Measurements from ENCODE around the gene THBS2. TPM values are rescaled to one million over a fixed set of nuclear protein-coding genes. Genes with fewer than 3 reads are reported as not detected.
A peak's percentile ranks its signal among the peaks of the same experiment; 100 is the strongest.
"Not testable (repeated sequence)": the region's sequence is repeated elsewhere in the genome, so short reads cannot be mapped to it uniquely, and the experiment has no call there.

THBS2 gene
- 0.40 and 4.2 TPM in 2 replicates for total RNA-seq (ENCODE audit: low replicate concordance)
- long read RNA-seq: 0 reads

DNA sequence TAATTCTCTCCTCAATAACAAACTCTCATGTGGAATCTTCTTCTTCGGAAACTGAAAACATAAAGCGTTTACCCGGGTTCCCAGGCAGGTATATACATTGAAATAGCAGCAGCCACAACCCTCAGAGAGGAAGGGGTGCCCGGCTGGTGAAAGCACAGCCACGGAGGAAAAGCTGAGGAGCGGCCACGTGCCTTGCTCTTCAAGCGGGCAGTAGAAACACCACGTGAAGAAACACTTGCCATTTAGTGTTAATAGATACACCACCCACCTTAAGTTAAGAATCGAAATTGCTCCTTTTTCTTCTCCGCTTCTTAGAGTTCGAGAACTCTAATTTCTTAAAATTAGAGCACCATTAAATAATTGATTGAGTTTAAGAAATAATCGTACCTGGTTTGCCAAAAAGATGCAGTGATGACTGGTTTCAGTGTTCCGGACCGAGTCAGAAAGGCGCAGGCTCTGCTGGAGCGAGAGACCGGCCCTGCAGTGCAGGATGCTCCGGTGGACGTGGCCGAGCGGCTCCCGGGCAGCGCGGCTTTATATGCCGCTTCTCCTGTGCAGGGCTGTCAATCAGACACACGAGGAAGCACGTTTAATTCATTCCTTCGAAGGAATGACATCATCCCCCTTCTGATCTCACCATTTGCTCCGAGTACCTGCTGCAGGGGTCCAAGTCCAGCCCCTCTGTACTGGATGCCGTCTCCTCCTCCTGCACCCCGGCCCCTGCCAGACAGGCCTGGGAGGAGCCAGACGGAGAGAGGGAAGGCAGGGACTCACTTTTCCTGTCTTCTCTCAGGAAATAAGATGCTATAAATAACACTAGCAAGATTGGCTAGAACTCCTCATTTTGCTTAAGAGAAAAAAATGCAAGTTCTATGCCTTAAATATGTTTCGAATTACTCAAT is at the start of gene THBS2:
Gene THBS2 (minus strand): TSS at position 510 of the 902 bp plus-strand sequence. CDS start 3,062 bp downstream, outside the sequence.
- Mint-ChIP-seq H3K36me3 (no peaks in the 10 kb centered on the region), H3K27ac (no peak within 1 kb of the TSS), H3K4me3 (peak within 1 kb of the TSS; percentile 84), H3K9me3 (peaks cover 9% of the 10 kb centered on the region), H3K27me3 (peaks cover 83% of the 10 kb centered on the region), H3K4me1 (ENCODE audit: unreplicated experiment) (peaks cover 24% of the 10 kb centered on the region)
- DNase-seq (ENCODE audit: extremely low spot score, unreplicated experiment): no peak
- TF ChIP-seq, protein P1, sequence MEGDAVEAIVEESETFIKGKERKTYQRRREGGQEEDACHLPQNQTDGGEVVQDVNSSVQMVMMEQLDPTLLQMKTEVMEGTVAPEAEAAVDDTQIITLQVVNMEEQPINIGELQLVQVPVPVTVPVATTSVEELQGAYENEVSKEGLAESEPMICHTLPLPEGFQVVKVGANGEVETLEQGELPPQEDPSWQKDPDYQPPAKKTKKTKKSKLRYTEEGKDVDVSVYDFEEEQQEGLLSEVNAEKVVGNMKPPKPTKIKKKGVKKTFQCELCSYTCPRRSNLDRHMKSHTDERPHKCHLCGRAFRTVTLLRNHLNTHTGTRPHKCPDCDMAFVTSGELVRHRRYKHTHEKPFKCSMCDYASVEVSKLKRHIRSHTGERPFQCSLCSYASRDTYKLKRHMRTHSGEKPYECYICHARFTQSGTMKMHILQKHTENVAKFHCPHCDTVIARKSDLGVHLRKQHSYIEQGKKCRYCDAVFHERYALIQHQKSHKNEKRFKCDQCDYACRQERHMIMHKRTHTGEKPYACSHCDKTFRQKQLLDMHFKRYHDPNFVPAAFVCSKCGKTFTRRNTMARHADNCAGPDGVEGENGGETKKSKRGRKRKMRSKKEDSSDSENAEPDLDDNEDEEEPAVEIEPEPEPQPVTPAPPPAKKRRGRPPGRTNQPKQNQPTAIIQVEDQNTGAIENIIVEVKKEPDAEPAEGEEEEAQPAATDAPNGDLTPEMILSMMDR (conservative IDR thresholded peaks at IDR 0.05): no peak

DNA sequence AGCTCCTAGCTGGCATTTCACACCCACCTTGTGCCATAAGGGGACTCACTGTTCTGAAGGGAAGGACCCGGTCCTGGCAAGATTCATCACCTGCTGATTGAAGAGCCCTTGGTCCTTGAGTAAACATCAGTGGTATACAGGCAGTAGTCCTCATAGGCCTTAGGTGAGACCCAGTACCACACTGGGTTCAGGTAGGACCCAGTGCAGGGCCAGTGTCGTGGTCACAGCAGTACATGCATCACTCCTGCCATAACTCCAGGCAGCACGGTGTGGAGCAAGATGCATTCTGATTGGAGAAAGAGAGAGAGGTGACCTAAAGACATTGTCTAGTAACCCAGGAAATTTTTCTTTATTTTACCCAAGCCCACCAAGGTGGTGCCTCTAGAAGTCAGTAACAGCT is 49.1 kb upstream of the THBS2 start:
- no peaks in the 10 kb centered on the region for H3K27me3 Mint-ChIP-seq
- H3K9me3 Mint-ChIP-seq: no peaks in the 10 kb centered on the region
- H3K4me1 Mint-ChIP-seq (ENCODE audit: unreplicated experiment): no peaks in the 10 kb centered on the region
- H3K4me3 Mint-ChIP-seq: no peak overlapping the region
- H3K36me3 Mint-ChIP-seq: no peaks in the 10 kb centered on the region
- no peak overlapping the region for H3K27ac Mint-ChIP-seq
- no peak for DNase-seq (ENCODE audit: extremely low spot score, unreplicated experiment)
- TF ChIP-seq, protein P1 (conservative IDR thresholded peaks at IDR 0.05): no peak

DNA sequence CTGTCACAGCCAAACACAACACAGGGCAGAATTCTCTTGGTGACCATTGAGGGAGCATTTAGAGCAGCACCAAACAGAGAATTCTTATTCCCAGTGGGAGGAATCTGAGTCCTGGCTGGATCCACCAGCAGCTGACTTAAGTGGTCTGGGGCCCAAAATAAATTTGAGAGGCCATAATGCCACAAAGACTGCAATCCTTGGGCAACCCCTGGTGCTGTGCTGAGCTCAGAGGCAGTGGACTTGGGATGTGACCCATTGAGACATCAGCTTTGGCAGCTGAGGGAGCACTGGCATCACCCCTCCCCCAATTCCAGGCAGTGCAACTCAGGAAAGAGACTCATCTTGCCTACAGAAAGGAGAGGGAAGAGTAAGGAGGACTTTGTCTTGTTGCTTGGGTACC is 48.6 kb upstream of the THBS2 start:
- no peaks in the 10 kb centered on the region for H3K27me3 Mint-ChIP-seq

DNA sequence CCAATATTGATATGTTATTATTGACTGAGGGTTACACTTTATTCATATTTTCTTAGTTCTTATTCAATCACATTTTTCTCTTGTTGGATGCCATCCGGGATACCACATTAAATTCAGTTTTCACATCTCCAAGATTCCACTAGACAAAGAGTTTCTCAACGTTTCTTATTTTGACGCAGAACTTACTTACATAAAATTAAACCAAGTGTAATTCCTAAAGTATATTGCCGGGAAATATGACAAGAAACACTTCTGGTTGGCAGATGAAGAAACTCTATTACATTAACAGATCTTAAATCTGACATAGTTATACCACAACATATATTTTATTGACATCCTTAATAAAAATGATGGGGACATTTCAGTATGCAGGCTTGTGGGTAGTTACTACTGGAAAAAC is 47.3 kb upstream of the THBS2 start:
- Mint-ChIP-seq H3K4me3 (no peak overlapping the region), H3K4me1 (ENCODE audit: unreplicated experiment) (no peaks in the 10 kb centered on the region), H3K27ac (no peak overlapping the region), H3K36me3 (no peaks in the 10 kb centered on the region), H3K9me3 (no peaks in the 10 kb centered on the region), H3K27me3 (no peaks in the 10 kb centered on the region)
- TF ChIP-seq, protein P1 (conservative IDR thresholded peaks at IDR 0.05): no peak
- DNase-seq (ENCODE audit: extremely low spot score, unreplicated experiment): no peak

More for the DNA sequence above, 48.6 kb upstream of the THBS2 start:
- TF ChIP-seq, protein P1 (conservative IDR thresholded peaks at IDR 0.05): no peak
- H3K4me1 Mint-ChIP-seq (ENCODE audit: unreplicated experiment): no peaks in the 10 kb centered on the region
- no peak overlapping the region for H3K27ac Mint-ChIP-seq
- H3K36me3 Mint-ChIP-seq: no peaks in the 10 kb centered on the region
- no peak overlapping the region for H3K4me3 Mint-ChIP-seq
- DNase-seq (ENCODE audit: extremely low spot score, unreplicated experiment): no peak
- H3K9me3 Mint-ChIP-seq: no peaks in the 10 kb centered on the region

DNA sequence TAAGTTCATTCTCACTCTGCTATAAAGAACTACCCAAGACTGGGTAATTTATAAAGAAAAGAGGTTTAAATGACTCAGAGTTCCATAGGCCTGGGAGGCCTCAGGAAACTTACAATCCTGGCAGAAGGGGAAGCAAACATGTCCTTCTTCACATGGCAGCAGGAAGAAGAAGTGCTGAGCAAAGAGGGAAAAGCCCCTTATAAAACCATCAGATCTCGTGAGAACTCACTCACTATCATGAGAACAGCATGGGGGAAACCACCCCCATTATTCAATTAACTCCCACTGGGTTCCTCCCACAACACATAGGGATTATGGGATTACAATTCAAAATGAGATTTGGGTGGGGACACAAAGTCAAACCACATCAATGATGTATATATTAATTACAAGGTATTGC is 45.0 kb upstream of the THBS2 start:
- not testable (repeated sequence) for H3K9me3 Mint-ChIP-seq; H3K4me1 Mint-ChIP-seq (ENCODE audit: unreplicated experiment); H3K4me3 Mint-ChIP-seq; H3K36me3 Mint-ChIP-seq; H3K27ac Mint-ChIP-seq; DNase-seq (ENCODE audit: extremely low spot score, unreplicated experiment); H3K27me3 Mint-ChIP-seq

DNA sequence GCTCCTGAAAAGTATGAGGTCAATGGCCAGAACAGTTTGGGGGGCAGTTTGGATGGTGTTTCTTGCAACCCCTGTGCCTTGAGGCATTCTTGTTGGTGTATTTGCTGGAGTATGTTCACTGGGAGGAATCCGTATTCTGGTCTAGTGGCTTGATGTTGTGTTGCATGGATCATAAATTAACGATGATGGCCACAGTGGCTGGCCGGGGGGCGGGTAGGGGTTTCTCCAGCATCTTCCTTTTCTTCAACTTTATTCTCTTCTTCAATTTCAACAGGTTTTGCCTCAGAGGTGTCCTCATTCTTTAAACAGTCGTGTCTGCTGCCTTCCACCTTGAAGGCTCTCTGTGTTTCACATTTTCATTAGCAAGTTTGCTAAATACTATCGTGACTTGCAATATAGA is 43.0 kb upstream of the THBS2 start:
- H3K27me3 Mint-ChIP-seq: no peaks in the 10 kb centered on the region
- no peak overlapping the region for H3K27ac Mint-ChIP-seq
- H3K9me3 Mint-ChIP-seq: peaks cover 4% of the 10 kb centered on the region
- H3K4me3 Mint-ChIP-seq: no peak overlapping the region
- TF ChIP-seq, protein P1 (conservative IDR thresholded peaks at IDR 0.05): no peak
- peaks cover 16% of the 10 kb centered on the region for H3K4me1 Mint-ChIP-seq (ENCODE audit: unreplicated experiment)
- no peaks in the 10 kb centered on the region for H3K36me3 Mint-ChIP-seq
- no peak for DNase-seq (ENCODE audit: extremely low spot score, unreplicated experiment)

Data from type B pancreatic cell (in vitro differentiated cells).